Ishikawa (cell line): ENCODE measurements around the gene EXOSC3.

Source experiments
- CEBPB ChIP-seq: IDR thresholded peaks from 2 replicates; pipeline ENCODE4 v1.6.1; 2012
- CREB1 ChIP-seq: IDR thresholded peaks from 2 replicates; pipeline ENCODE4 v1.6.1; 2012; ENCODE audit warnings: low read depth
- EGR1 ChIP-seq: IDR thresholded peaks from 2 replicates; pipeline ENCODE4 v1.6.1; 2012
- EP300 ChIP-seq: IDR thresholded peaks from 2 replicates; pipeline ENCODE4 v1.6.1; 2012; ENCODE audit warnings: borderline replicate concordance
- FOXM1 ChIP-seq: IDR thresholded peaks from 2 replicates; pipeline ENCODE4 v1.6.1; 2012; ENCODE audit warnings: low read depth, borderline replicate concordance
- NFIC ChIP-seq: IDR thresholded peaks from 2 replicates; pipeline ENCODE4 v1.6.1; 2012
- RAD21 ChIP-seq: IDR thresholded peaks from 2 replicates; pipeline ENCODE4 v1.6.1; 2012; ENCODE audit warnings: low read depth
- TAF1 ChIP-seq: IDR thresholded peaks from 2 replicates; pipeline ENCODE4 v1.6.1; 2012; ENCODE audit warnings: low read depth, mild to moderate bottlenecking
- TCF12 ChIP-seq: IDR thresholded peaks from 2 replicates; pipeline ENCODE4 v1.6.1; 2012; ENCODE audit warnings: low read depth
- TEAD4 ChIP-seq: IDR thresholded peaks from 2 replicates; pipeline ENCODE4 v1.6.1; 2012
- YY1 ChIP-seq: IDR thresholded peaks from 2 replicates; pipeline ENCODE4 v1.6.1; 2012; ENCODE audit warnings: low read depth
- ZBTB7A ChIP-seq: IDR thresholded peaks from 2 replicates; pipeline ENCODE4 v1.6.1; 2012; ENCODE audit warnings: low read depth
- TF ChIP-seq, protein P1 (sequence below): IDR thresholded peaks from 2 replicates; pipeline ENCODE4 v1.6.1; 2012
- TF ChIP-seq, protein P2 (sequence below): IDR thresholded peaks from 2 replicates; pipeline ENCODE4 v1.6.1; 2012; ENCODE audit warnings: low read depth, mild to moderate bottlenecking
- TF ChIP-seq, protein P3 (sequence below): IDR thresholded peaks from 2 replicates; pipeline ENCODE4 v1.6.1; 2012

Gene EXOSC3

DNA sequence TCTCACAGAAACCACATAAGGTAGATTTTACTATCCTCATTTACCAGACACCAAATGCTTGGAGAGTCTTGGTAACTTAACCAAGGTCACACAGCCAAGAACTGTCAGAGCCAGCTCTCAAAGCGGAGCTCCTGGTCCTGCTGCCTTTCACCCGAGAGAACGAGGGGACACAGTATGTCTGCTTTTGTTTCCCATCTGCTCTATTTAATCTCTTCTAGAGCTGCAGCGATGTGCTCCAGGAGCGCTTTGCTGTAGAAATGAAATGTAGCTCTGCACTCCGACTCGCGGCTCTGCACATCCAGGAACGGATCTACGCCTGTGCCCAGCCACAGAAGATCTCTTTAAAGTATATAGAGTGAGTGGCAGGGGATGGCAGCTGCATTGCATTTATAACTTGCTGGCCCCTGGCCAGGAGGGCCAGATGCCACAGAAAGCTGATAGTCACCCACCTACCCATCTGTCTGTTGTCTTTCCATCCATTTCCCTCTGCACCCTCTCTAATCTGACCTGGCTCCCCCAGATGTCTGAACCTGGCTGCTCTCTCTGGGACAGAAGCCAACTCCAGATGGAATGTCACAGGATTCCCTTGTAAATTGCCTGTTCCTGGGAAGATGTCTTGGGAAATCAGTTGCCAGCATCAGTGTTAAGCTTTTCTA is 52.6 kb downstream of the EXOSC3 start:
- no peak for TF ChIP-seq NFIC
- TF ChIP-seq, protein P1, sequence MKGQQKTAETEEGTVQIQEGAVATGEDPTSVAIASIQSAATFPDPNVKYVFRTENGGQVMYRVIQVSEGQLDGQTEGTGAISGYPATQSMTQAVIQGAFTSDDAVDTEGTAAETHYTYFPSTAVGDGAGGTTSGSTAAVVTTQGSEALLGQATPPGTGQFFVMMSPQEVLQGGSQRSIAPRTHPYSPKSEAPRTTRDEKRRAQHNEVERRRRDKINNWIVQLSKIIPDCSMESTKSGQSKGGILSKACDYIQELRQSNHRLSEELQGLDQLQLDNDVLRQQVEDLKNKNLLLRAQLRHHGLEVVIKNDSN, result no peak
- no peak for TF ChIP-seq YY1
- TF ChIP-seq RAD21, result no peak

DNA sequence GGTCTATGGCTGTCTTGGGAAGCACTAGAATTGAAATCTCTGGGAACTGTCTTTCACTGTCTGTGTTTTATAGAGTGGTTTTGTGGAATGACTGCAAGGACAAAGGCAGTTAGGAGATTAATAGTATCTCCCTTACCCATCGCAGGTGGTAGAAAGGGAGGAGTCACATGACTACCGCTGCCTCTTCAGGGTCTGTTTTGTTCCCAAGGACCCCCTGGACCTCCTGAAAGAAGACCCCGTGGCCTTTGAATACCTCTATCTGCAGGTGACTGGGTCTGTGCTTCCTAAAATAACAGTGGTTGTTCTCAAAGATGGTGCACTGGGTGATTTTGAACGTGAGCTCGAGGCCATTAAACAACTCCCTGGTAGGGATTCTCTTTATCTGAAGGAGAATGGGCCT is 54.0 kb downstream of the EXOSC3 start:
- TF ChIP-seq TCF12, result no peak
- TF ChIP-seq, protein P2, sequence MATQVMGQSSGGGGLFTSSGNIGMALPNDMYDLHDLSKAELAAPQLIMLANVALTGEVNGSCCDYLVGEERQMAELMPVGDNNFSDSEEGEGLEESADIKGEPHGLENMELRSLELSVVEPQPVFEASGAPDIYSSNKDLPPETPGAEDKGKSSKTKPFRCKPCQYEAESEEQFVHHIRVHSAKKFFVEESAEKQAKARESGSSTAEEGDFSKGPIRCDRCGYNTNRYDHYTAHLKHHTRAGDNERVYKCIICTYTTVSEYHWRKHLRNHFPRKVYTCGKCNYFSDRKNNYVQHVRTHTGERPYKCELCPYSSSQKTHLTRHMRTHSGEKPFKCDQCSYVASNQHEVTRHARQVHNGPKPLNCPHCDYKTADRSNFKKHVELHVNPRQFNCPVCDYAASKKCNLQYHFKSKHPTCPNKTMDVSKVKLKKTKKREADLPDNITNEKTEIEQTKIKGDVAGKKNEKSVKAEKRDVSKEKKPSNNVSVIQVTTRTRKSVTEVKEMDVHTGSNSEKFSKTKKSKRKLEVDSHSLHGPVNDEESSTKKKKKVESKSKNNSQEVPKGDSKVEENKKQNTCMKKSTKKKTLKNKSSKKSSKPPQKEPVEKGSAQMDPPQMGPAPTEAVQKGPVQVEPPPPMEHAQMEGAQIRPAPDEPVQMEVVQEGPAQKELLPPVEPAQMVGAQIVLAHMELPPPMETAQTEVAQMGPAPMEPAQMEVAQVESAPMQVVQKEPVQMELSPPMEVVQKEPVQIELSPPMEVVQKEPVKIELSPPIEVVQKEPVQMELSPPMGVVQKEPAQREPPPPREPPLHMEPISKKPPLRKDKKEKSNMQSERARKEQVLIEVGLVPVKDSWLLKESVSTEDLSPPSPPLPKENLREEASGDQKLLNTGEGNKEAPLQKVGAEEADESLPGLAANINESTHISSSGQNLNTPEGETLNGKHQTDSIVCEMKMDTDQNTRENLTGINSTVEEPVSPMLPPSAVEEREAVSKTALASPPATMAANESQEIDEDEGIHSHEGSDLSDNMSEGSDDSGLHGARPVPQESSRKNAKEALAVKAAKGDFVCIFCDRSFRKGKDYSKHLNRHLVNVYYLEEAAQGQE, result no peak
- no peak for TF ChIP-seq CREB1
- TF ChIP-seq EP300, result no peak
- TF ChIP-seq RAD21, result no peak
- TF ChIP-seq, protein P3, sequence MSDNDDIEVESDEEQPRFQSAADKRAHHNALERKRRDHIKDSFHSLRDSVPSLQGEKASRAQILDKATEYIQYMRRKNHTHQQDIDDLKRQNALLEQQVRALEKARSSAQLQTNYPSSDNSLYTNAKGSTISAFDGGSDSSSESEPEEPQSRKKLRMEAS, result no peak
- TF ChIP-seq YY1, result no peak
- TF ChIP-seq CEBPB, result no peak
- no peak for TF ChIP-seq TAF1
- TF ChIP-seq ZBTB7A, result no peak

DNA sequence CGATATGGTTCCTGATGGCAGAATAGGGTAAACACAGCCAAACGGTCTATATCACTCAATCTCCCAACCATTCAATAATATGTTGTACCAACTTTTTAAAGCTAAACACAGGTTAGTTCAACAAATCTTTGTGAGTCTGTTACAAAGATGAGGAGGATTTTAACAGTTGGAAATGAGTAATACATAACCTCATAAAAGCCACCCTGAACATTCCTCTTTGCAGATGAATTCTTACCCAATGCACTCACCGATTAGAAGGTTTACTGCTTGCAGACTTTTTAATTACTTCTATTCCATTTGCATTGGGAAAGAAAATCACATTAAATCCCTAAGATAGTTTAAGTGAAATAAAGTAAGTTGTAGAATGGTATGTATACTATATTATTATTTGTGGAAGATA is 54.6 kb downstream of the EXOSC3 start:
- no peak for TF ChIP-seq TAF1
- TF ChIP-seq, protein P3, result no peak
- no peak for TF ChIP-seq YY1
- TF ChIP-seq TEAD4, result no peak
- TF ChIP-seq RAD21, result no peak
- TF ChIP-seq EP300, result no peak
- TF ChIP-seq, protein P2, result no peak
- TF ChIP-seq, protein P1, result no peak
- TF ChIP-seq ZBTB7A, result no peak
- no peak for TF ChIP-seq CEBPB
- no peak for TF ChIP-seq EGR1
- TF ChIP-seq CREB1, result no peak
- TF ChIP-seq FOXM1, result no peak
- TF ChIP-seq TCF12, result no peak
- no peak for TF ChIP-seq NFIC
